ENCODE results near the gene SLC16A2.

Gene SLC16A2

GRCh38 chrX:74382613-74383012, 38.7 kb upstream of the SLC16A2 start:
- Histone ChIP-seq H3K4me1 (ENCODE audit: insufficient read depth, low read length) (no peaks in the 10 kb centered on the region), H3K9ac (ENCODE audit: low read depth, low read length) (no peak overlapping the region), H3K79me2 (ENCODE audit: insufficient read depth, low read length) (no peaks in the 10 kb centered on the region), H2AFZ (ENCODE audit: low read depth, low read length) (peak overlapping the region; percentile 33; the same call in 1 of the 2 replicates), H3K27ac (ENCODE audit: low read length) (no peak overlapping the region), H3K27me3 (ENCODE audit: insufficient read depth, low read length, poor library complexity) (no peaks in the 10 kb centered on the region), H3K36me3 (ENCODE audit: insufficient read depth, low read length) (no peaks in the 10 kb centered on the region), H4K20me1 (ENCODE audit: insufficient read depth, low read length) (no peaks in the 10 kb centered on the region), H3K4me2 (ENCODE audit: insufficient read depth, low read length) (no peak overlapping the region), H3K9me3 (ENCODE audit: insufficient read depth, low read length, severe bottlenecking) (no peaks in the 10 kb centered on the region), H3K4me3 (ENCODE audit: low read depth in 1 of 2, low read length in 2 of 2) (no peak overlapping the region)
- peak; percentile 57 for DNase-seq
- peak; percentile 90 for ATAC-seq (ENCODE audit: insufficient read depth, low read depth)
- TF ChIP-seq EZH2 (IDR thresholded peaks at IDR 0.05; ENCODE audit: borderline replicate concordance, low read depth, low read length, severe bottlenecking) (no peak), CTCF (IDR thresholded peaks at IDR 0.05; ENCODE audit: borderline replicate concordance, extremely low read depth, low read length, poor library complexity, severe bottlenecking) (peak; percentile 79)

GRCh38 chrX:74383611-74384010, 37.7 kb upstream of the SLC16A2 start:
- H3K9ac ChIP-seq (ENCODE audit: low read depth, low read length) = no peak overlapping the region
- H3K9me3 ChIP-seq (ENCODE audit: insufficient read depth, low read length, severe bottlenecking) = no peaks in the 10 kb centered on the region
- H2AFZ ChIP-seq (ENCODE audit: low read depth, low read length) = no peak overlapping the region
- H3K27ac ChIP-seq (ENCODE audit: low read length) = no peak overlapping the region
- no peaks in the 10 kb centered on the region for H3K79me2 ChIP-seq (ENCODE audit: insufficient read depth, low read length)
- no peak overlapping the region for H3K4me3 ChIP-seq (ENCODE audit: low read depth in 1 of 2, low read length in 2 of 2)
- no peaks in the 10 kb centered on the region for H3K36me3 ChIP-seq (ENCODE audit: insufficient read depth, low read length)
- H3K4me2 ChIP-seq (ENCODE audit: insufficient read depth, low read length) = no peak overlapping the region
- H3K27me3 ChIP-seq (ENCODE audit: insufficient read depth, low read length, poor library complexity) = no peaks in the 10 kb centered on the region
- peak; percentile 72 for TF ChIP-seq CTCF (IDR thresholded peaks at IDR 0.05; ENCODE audit: borderline replicate concordance, extremely low read depth, low read length, poor library complexity, severe bottlenecking)
- TF ChIP-seq EZH2 (IDR thresholded peaks at IDR 0.05; ENCODE audit: borderline replicate concordance, low read depth, low read length, severe bottlenecking) = no peak
- DNase-seq (peak; percentile 40), ATAC-seq (ENCODE audit: insufficient read depth, low read depth) (peak; percentile 77)
- H4K20me1 ChIP-seq (ENCODE audit: insufficient read depth, low read length) = no peaks in the 10 kb centered on the region
- H3K4me1 ChIP-seq (ENCODE audit: insufficient read depth, low read length) = no peaks in the 10 kb centered on the region

GRCh38 chrX:74389016-74389722, 32.1 kb upstream of the SLC16A2 start:
- Histone ChIP-seq H4K20me1 (ENCODE audit: insufficient read depth, low read length) (no peaks in the 10 kb centered on the region), H3K27me3 (ENCODE audit: insufficient read depth, low read length, poor library complexity) (no peaks in the 10 kb centered on the region), H3K4me2 (ENCODE audit: insufficient read depth, low read length) (no peak overlapping the region), H3K4me1 (ENCODE audit: insufficient read depth, low read length) (no peaks in the 10 kb centered on the region), H2AFZ (ENCODE audit: low read depth, low read length) (no peak overlapping the region), H3K27ac (ENCODE audit: low read length) (no peak overlapping the region), H3K4me3 (ENCODE audit: low read depth in 1 of 2, low read length in 2 of 2) (no peak overlapping the region), H3K9ac (ENCODE audit: low read depth, low read length) (no peak overlapping the region), H3K9me3 (ENCODE audit: insufficient read depth, low read length, severe bottlenecking) (no peaks in the 10 kb centered on the region), H3K36me3 (ENCODE audit: insufficient read depth, low read length) (no peaks in the 10 kb centered on the region), H3K79me2 (ENCODE audit: insufficient read depth, low read length) (no peaks in the 10 kb centered on the region)
- TF ChIP-seq CTCF (IDR thresholded peaks at IDR 0.05; ENCODE audit: borderline replicate concordance, extremely low read depth, low read length, poor library complexity, severe bottlenecking) (no peak), EZH2 (IDR thresholded peaks at IDR 0.05; ENCODE audit: borderline replicate concordance, low read depth, low read length, severe bottlenecking) (no peak)
- DNase-seq = no peak
- ATAC-seq (ENCODE audit: insufficient read depth, low read depth) = no peak

Measured in DND-41 (cell line).